ENCODE measurements around the gene CSTF2. TPM values are rescaled to one million over a fixed set of nuclear protein-coding genes. Genes with fewer than 3 reads are reported as not detected.
"Not testable (repeated sequence)": the region's sequence is repeated elsewhere in the genome, so short reads cannot be mapped to it uniquely, and the experiment has no call there.

Gene CSTF2, protein sequence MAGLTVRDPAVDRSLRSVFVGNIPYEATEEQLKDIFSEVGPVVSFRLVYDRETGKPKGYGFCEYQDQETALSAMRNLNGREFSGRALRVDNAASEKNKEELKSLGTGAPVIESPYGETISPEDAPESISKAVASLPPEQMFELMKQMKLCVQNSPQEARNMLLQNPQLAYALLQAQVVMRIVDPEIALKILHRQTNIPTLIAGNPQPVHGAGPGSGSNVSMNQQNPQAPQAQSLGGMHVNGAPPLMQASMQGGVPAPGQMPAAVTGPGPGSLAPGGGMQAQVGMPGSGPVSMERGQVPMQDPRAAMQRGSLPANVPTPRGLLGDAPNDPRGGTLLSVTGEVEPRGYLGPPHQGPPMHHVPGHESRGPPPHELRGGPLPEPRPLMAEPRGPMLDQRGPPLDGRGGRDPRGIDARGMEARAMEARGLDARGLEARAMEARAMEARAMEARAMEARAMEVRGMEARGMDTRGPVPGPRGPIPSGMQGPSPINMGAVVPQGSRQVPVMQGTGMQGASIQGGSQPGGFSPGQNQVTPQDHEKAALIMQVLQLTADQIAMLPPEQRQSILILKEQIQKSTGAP
- 1 to 10 TPM; 7.0 to 9.9 TPM for total RNA-seq

DNA sequence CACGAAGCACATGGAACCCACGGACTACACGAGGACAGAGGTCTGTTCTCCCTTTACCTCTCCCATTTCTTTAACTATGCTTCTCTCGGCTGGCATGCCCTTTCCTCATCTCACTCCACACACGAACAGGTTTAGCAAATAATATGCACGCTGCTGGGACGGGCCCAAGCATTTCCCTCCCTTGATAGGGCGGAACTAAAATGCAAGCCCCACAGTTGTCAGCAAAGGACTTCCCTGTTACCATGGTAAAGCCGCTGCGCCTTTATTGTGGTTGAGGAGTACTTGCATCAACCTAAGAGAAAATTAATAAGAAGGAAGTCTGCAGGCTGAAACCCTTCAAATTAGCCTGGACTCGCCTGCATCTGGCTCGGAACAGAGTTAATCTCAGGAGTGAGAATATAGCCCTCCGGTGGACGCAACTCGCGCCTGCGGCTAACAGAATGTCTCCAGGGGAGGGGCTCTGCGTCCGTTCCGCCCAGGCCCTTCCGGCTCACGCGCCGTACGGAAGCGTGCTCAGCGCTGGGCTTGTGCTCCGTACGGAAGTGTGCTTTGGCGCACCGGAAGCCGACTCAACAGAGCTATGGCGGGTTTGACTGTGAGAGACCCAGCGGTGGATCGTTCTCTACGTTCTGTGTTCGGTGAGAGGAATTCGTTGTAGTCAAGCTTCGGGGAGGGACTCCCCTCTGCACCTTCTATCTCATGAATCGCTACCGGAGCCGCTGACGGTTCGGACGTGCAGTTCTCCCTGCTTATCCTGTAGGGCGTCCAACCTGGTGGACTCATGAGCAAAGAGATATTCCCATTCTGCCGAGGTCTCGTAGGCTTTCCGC lies at the start of gene CSTF2:
Gene CSTF2, plus strand, starts transcription at position 555 of the 830 bp plus-strand sequence. Its CDS starts 26 bp downstream, at position 581.
- WGBS, 2 donors = 0% methylated on average over 14 to 47 of the region's 49 CpGs
- TF ChIP-seq POLR2A (IDR thresholded peaks at IDR 0.05) = peak in 2 of 3 donors; percentile 37 to 47
- peak in 4 of 7 experiments; percentile 24 to 37 (median 34) for TF ChIP-seq CTCF (IDR thresholded peaks at IDR 0.05)
- H3K27ac ChIP-seq = peak within 1 kb of the TSS in 2 of 4 donors; percentile 81 to 82
- H3K4me3 ChIP-seq = peak within 1 kb of the TSS; percentile 39 to 48
- H3K27me3 ChIP-seq = no peaks in the 10 kb centered on the region
- H3K4me1 ChIP-seq = no peaks in the 10 kb centered on the region
- DNase-seq (peak; percentile 73 to 84 (median 78)), ATAC-seq (peak; percentile 98)
- intact Hi-C loops (cut with DNase I) = no loop called here
- no peaks in the 10 kb centered on the region for H3K9me3 ChIP-seq
- no peaks in the 10 kb centered on the region for H3K36me3 ChIP-seq (replicated peaks in 1 of 2; ENCODE audit: insufficient read depth in 1 of 2, low read depth in 2 of 2)

GRCh38 chrX:100796371-100796770 lies 23.8 kb upstream of the CSTF2 start:
- 83 to 85% methylated on average over 5 to 7 of the region's 7 CpGs for WGBS, 2 donors
- H3K9me3 ChIP-seq; H3K4me3 ChIP-seq; H3K4me1 ChIP-seq; intact Hi-C loops (cut with DNase I); DNase-seq; ATAC-seq; H3K36me3 ChIP-seq (replicated peaks in 1 of 2; ENCODE audit: insufficient read depth in 1 of 2, low read depth in 2 of 2); H3K27me3 ChIP-seq; H3K27ac ChIP-seq: not testable (repeated sequence)

DNA sequence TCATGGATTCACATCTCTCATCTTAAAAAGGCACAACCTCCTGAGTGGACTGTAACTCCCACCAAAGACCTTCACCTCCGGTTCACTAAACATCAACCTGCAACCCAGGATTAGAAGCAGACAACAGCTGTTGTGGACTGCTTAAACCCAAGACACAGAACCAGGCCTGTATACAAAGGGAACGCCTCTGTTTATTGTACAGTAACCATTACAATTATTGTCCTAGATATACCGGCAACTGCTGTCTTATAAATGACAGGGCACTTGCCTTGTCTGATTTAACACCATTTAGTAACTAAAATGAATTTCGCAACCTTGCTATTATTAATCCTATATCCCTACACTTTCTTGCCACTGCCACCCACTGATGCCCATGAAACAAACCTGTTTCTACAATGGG lies 22.8 kb upstream of the CSTF2 start:
- no peaks in the 10 kb centered on the region for H3K27me3 ChIP-seq
- DNase-seq = no peak
- H3K4me1 ChIP-seq = no peaks in the 10 kb centered on the region
- no peak overlapping the region for H3K4me3 ChIP-seq
- TF ChIP-seq POLR2A (IDR thresholded peaks at IDR 0.05) = no peak
- H3K36me3 ChIP-seq (replicated peaks in 1 of 2; ENCODE audit: insufficient read depth in 1 of 2, low read depth in 2 of 2) = no peaks in the 10 kb centered on the region
- no peaks in the 10 kb centered on the region for H3K9me3 ChIP-seq
- ATAC-seq = no peak
- 71 to 80% methylated on average over 4 of the region's 4 CpGs for WGBS, 2 donors
- intact Hi-C loops (cut with DNase I) = no loop called here
- H3K27ac ChIP-seq = no peak overlapping the region

DNA sequence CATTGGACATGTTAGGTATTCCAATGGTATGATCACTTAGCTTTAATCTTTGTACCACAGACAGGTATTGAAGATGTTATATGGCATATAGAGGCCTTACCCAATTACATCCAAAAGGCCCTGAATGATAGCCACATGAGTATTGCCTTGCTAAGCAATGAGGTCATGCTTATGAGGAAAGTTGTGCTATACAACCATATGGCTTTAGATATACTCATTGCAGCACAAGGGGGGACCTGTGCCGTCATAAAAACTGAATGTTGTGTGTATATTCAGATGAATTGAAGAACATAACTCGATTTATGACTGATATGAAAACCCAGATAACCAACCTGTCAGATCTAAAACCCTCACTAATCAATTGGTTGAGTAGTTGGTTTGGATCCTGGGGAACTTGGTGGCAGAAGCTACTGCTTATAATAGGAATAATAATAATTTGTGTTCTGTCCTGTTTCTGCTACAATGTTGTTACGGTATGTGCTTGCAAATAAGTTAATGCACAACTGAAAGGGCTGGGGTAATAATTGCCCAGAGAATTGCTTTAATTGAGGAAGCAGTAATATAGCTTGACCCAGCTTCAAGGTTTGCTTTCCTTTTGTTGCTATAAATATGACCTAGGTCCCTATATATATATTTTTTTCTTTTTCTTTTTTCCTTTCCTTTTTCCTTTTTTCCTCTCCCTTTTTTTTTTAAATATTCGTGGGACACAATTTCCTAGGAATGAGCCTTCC lies 21.5 kb upstream of the CSTF2 start:
- 46 to 49% methylated on average over 4 of the region's 4 CpGs for WGBS, 2 donors
- H3K4me1 ChIP-seq = no peaks in the 10 kb centered on the region
- DNase-seq = no peak
- H3K4me3 ChIP-seq = no peak overlapping the region
- no peak overlapping the region for H3K27ac ChIP-seq
- ATAC-seq = no peak
- H3K36me3 ChIP-seq (replicated peaks in 1 of 2; ENCODE audit: insufficient read depth in 1 of 2, low read depth in 2 of 2) = no peaks in the 10 kb centered on the region
- no peaks in the 10 kb centered on the region for H3K27me3 ChIP-seq
- intact Hi-C loops (cut with DNase I) = no loop called here
- TF ChIP-seq CTCF (IDR thresholded peaks at IDR 0.05) (no peak), POLR2A (IDR thresholded peaks at IDR 0.05) (no peak)
- no peaks in the 10 kb centered on the region for H3K9me3 ChIP-seq

DNA sequence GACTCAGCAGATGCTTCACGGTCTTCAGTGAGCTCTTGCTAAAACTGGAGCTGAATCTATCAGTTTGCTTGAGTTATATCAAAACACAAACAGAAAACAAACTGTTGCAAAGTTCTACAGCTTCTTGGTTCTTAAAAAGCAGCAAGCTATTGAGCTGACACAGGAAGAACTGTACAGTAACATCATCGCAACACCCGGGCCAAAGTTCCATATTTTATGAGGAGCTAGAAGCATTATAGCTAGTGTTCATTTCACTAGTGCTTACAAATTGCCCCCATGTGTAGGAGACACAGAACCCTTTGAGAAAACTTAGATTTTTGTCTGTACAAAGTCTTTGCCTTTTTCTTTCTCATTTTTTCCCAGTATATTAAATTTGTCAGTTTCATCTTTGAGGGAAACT lies 17.3 kb upstream of the CSTF2 start:
- Histone ChIP-seq H3K4me1 (no peaks in the 10 kb centered on the region), H3K9me3 (no peaks in the 10 kb centered on the region), H3K36me3 (replicated peaks in 1 of 2; ENCODE audit: insufficient read depth in 1 of 2, low read depth in 2 of 2) (no peaks in the 10 kb centered on the region), H3K4me3 (no peak overlapping the region), H3K27ac (no peak overlapping the region), H3K27me3 (no peaks in the 10 kb centered on the region)
- intact Hi-C loops (cut with DNase I) = no loop called here
- WGBS, 2 donors = 71 to 74% methylated on average over 3 of the region's 3 CpGs
- no peak for ATAC-seq
- DNase-seq = no peak
- TF ChIP-seq POLR2A (IDR thresholded peaks at IDR 0.05) (no peak), CTCF (IDR thresholded peaks at IDR 0.05) (no peak)
